Stimulated activated CD4-positive, alpha-beta T cell treated with anti-CD3 and anti-CD28 coated beads, TNF-alpha, amount 100 ng/mL, for 4 hours (primary cell): ENCODE results near the gene OR5AL1.
"Not testable (repeated sequence)": the region's sequence is repeated elsewhere in the genome, so short reads cannot be mapped to it uniquely, and the experiment has no call there.

Experiments
- DNase-seq, 3 experiments: peaks; one replicate each; pipeline ENCODE4 v3.0.0-alpha.2; 2020; ENCODE audit warnings: low read depth in 3 of 3

The OR5AL1 gene

DNA sequence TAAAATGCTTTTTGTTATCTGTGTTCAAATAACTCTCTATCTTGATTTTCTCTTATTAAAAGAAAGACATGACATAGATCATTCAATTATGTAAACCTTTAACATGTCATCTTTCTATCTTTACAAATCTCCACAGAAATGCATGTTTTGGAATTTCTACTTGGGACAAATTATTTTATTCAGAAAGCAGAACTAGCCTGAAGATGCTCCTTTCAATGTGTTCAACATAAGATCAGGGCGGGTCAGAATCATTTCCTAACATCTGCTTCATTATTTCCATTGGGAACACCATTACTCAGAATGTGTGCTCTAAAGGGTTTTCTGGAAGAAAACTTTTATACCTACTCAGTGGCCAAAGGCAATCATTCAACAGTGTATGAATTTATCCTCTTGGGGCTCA, at the start of gene OR5AL1:
Gene OR5AL1, plus strand, starts transcription at position 301 of the 400 bp plus-strand sequence.
- no peak for DNase-seq

- no peak for DNase-seq
These were observed 37.2 kb upstream of the OR5AL1 start, which contains the start of gene OR8U1 for GRCh38 chr11:56375324-56375723. Gene OR8U1, plus strand, starts transcription at chr11:56375624. Its CDS starts 0 bp downstream, at chr11:56375624.

DNA sequence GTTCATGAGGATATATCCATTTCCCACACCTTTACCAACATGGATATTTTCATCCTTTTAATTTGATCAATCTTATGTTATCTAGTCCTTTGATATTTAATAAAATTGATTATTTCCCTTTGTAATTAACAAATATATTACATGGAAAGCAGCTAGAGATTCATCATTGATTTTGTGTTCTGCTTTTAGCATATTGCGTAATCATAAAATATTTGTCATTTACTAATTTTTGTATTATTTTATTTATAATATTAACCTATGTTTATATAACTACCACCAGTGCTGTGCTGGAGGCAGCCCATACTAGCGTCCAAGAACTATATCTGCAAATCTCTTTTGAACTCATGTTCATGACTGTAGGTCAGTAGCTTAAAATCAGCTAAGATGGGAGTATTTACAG, 32.4 kb upstream of the OR5AL1 start:
- no peak for DNase-seq

GRCh38 chr11:56394381-56394780, 18.1 kb upstream of the OR5AL1 start:
- no peak for DNase-seq

DNA sequence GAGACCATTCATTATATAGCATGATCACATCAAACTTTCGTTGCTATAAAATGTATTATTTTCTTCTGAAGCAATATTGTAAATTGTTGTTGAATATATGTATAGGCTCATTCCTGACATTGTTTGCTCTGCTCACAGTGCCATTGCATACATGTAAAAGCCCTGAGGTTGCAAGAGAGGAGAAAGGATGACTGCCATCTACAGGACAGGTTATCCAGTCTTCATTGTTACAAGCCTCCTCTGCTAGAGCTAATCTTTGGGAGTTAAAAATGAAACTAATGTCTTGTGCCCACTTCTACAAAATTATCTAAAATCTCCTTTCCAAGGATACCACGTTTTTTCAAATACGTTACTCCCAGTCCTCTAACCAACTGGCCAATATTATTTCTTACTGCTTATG, 16.4 kb upstream of the OR5AL1 start:
- DNase-seq, result no peak

DNA sequence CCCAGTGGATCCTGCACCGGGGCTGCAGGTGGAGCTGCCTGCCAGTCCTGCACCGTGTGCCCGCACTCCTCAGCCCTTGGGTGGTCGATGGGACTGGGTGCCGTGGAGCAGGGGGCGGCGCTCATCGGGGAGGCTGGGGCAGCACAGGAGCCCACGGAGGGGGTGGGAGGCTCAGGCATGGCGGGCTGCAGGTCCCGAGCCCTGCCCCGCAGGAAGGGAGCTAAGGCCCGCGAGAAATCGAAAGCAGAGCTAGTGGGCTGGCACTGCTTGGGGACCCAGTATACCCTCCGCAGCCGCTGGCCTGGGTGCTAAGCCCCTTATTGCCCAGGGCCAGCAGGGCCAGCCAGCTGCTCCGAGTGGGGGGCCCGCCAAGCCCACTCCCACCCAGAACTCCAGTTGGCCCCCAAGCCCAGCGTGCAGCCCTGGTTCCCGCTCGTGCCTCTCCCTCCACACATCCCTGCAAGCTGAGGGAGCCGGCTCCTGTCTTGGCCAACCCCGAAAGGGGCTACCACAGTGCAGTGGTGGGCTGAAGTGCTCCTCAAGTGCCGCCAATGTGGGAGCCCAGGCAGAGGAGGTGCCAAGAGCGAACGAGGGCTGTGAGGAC, 10.5 kb upstream of the OR5AL1 start:
- not testable (repeated sequence) for DNase-seq

GRCh38 chr11:56404393-56404792, 8.1 kb upstream of the OR5AL1 start:
- DNase-seq, result no peak

- no peak for DNase-seq
These were observed 1.7 kb upstream of the OR5AL1 start for GRCh38 chr11:56410801-56411200.

DNA sequence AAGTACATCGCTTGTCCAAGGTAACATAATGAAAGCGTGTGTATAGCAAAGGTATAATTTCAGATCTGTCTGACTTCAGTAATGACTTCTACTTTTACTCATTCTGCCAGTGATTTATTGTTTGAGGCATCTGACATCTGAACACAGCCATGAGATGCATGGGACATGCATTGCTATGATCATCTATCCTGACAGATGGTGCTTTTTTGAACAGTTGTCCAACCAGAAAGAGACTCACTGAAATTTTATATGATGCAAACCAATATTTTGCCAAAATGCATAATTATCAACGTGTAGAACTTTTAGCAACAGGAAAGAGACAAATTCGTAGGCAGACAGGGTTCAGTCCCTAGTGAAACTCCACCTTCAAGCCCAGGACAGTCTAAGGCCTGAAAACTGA, 41.0 kb downstream of the OR5AL1 start:
- no peak for DNase-seq

- no peak for DNase-seq
These were observed 44.6 kb downstream of the OR5AL1 start for GRCh38 chr11:56457076-56457475.
